ENCODE results near the gene CDH16.
"Not testable (repeated sequence)": the region's sequence is repeated elsewhere in the genome, so short reads cannot be mapped to it uniquely, and the experiment has no call there.

CDH16 gene

GRCh38 chr16:66947302-66948065 lies 28.8 kb upstream of the CDH16 start:
- DNase-seq: peak; percentile 80

- no peak for DNase-seq
Observed at GRCh38 chr16:66946974-66947301, 28.3 kb upstream of the CDH16 start.

- DNase-seq: no peak
Observed at GRCh38 chr16:66946541-66946940, 27.9 kb upstream of the CDH16 start.

GRCh38 chr16:66945939-66946338 lies 27.3 kb upstream of the CDH16 start:
- DNase-seq: no peak

GRCh38 chr16:66944971-66945370 lies 26.3 kb upstream of the CDH16 start:
- not testable (repeated sequence) for DNase-seq

GRCh38 chr16:66944054-66944441 lies 25.4 kb upstream of the CDH16 start:
- no peak for DNase-seq

- DNase-seq: no peak
Observed at GRCh38 chr16:66943426-66944053, 24.9 kb upstream of the CDH16 start.

- DNase-seq: no peak
Observed at GRCh38 chr16:66942981-66943380, 24.3 kb upstream of the CDH16 start.

GRCh38 chr16:66940236-66940635 lies 21.6 kb upstream of the CDH16 start:
- DNase-seq: no peak

GRCh38 chr16:66939366-66939765 lies 20.7 kb upstream of the CDH16 start:
- DNase-seq: no peak

- no peak for DNase-seq
Observed at GRCh38 chr16:66937725-66938337, 19.1 kb upstream of the CDH16 start.

GRCh38 chr16:66936889-66937554 lies 18.3 kb upstream of the CDH16 start:
- DNase-seq: no peak

- no peak for DNase-seq
Observed at GRCh38 chr16:66936462-66936861, 17.8 kb upstream of the CDH16 start.

- no peak for DNase-seq
Observed at GRCh38 chr16:66935314-66936011, 16.8 kb upstream of the CDH16 start, which contains the start of gene CES2. CES2 (plus strand) TSS chr16:66935516; CDS start chr16:66935636, 120 bp downstream.

- DNase-seq: not testable (repeated sequence)
Observed at GRCh38 chr16:66934839-66935313, 16.2 kb upstream of the CDH16 start.

GRCh38 chr16:66934138-66934838 lies 15.6 kb upstream of the CDH16 start, which contains the start of gene CIAO2B:
CIAO2B (minus strand) TSS chr16:66934402; CDS start chr16:66934364, 38 bp downstream.
- peak; percentile 79 for DNase-seq

- no peak for DNase-seq
Observed at GRCh38 chr16:66933776-66934137, 15.1 kb upstream of the CDH16 start.

- DNase-seq: no peak
Observed at GRCh38 chr16:66932076-66932475, 13.4 kb upstream of the CDH16 start.

- no peak for DNase-seq
Observed at GRCh38 chr16:66931665-66932064, 13.0 kb upstream of the CDH16 start.

GRCh38 chr16:66930189-66930588 lies 11.5 kb upstream of the CDH16 start:
- DNase-seq: no peak

GRCh38 chr16:66928702-66929388 lies 10.2 kb upstream of the CDH16 start:
- no peak for DNase-seq

Data from NCI-H1092 treated with DMSO at 0.1 percent for 48 hours (cell line).